Activated CD4-positive, CD25-positive, alpha-beta regulatory T cell treated with anti-CD3 and anti-CD28 coated beads, Interleukin-2, amount 50 U/mL, for 24 hours (primary cell): Measurements from ENCODE around the gene TMEM80.
"Not testable (repeated sequence)": the region's sequence is repeated elsewhere in the genome, so short reads cannot be mapped to it uniquely, and the experiment has no call there.

Source experiments
- ATAC-seq, 2 donors: fragments of 150-1000 bp; cut with Tn5 transposase; one replicate each; pipeline ENCODE4 v1.10.0; 2021; ENCODE audit warnings: mild to moderate bottlenecking in 1 of 2, moderate library complexity in 1 of 2

TMEM80 gene

GRCh38 chr11:695538-696248 lies at the start of gene TMEM80:
TSS of gene TMEM80 (plus strand) at chr11:695816. CDS start at chr11:695828, 12 bp downstream.
- ATAC-seq: peak; percentile 68 to 75

GRCh38 chr11:646214-646613 lies 49.4 kb upstream of the TMEM80 start:
- ATAC-seq: no peak

- ATAC-seq: not testable (repeated sequence)
Measured at GRCh38 chr11:647672-648158, 47.9 kb upstream of the TMEM80 start.

GRCh38 chr11:650482-650881 lies 45.1 kb upstream of the TMEM80 start:
- no peak for ATAC-seq

- ATAC-seq: not testable (repeated sequence)
Measured at GRCh38 chr11:653136-653535, 42.5 kb upstream of the TMEM80 start.

- no peak for ATAC-seq
Measured at GRCh38 chr11:653837-654236, 41.8 kb upstream of the TMEM80 start.

- ATAC-seq: not testable (repeated sequence)
Measured at GRCh38 chr11:654444-654843, 41.2 kb upstream of the TMEM80 start.

- no peak for ATAC-seq
Measured at GRCh38 chr11:655036-655726, 40.4 kb upstream of the TMEM80 start.

- no peak for ATAC-seq
Measured at GRCh38 chr11:656426-656825, 39.2 kb upstream of the TMEM80 start.

GRCh38 chr11:656866-657265 lies 38.8 kb upstream of the TMEM80 start:
- no peak for ATAC-seq

GRCh38 chr11:657691-658126 lies 37.9 kb upstream of the TMEM80 start:
- no peak for ATAC-seq

- no peak for ATAC-seq
Measured at GRCh38 chr11:659532-660085, 36.0 kb upstream of the TMEM80 start.

GRCh38 chr11:660281-660680 lies 35.3 kb upstream of the TMEM80 start:
- ATAC-seq: no peak

GRCh38 chr11:660681-661444 lies 34.8 kb upstream of the TMEM80 start:
- no peak for ATAC-seq

- ATAC-seq: peak; percentile 49 to 55
Measured at GRCh38 chr11:662689-663274, 32.8 kb upstream of the TMEM80 start.

- ATAC-seq: no peak
Measured at GRCh38 chr11:665062-665703, 30.4 kb upstream of the TMEM80 start.

GRCh38 chr11:665704-666281 lies 29.8 kb upstream of the TMEM80 start:
- no peak for ATAC-seq

GRCh38 chr11:673866-674265 lies 21.8 kb upstream of the TMEM80 start:
- no peak for ATAC-seq

GRCh38 chr11:674406-674805 lies 21.2 kb upstream of the TMEM80 start:
- ATAC-seq: no peak

- no peak for ATAC-seq
Measured at GRCh38 chr11:678297-678696, 17.3 kb upstream of the TMEM80 start.
